HepG2 (cell line): ENCODE data around the gene RABL6. TPM values are rescaled to one million over a fixed set of nuclear protein-coding genes. Genes with fewer than 3 reads are reported as not detected.

ENCODE experiments used
- AFF4 ChIP-seq: sonication (generic); formaldehyde crosslinking; IDR thresholded peaks from 2 replicates; pipeline ENCODE4 v1.4.0; 2020; ENCODE audit warnings: missing genetic modification reagents
- BATF2 ChIP-seq: sonication (generic); formaldehyde crosslinking; IDR thresholded peaks from 2 replicates; pipeline ENCODE4 v1.8.0; 2022; ENCODE audit warnings: mild to moderate bottlenecking, missing genetic modification reagents, moderate library complexity
- E2F2 ChIP-seq: sonication (generic); formaldehyde crosslinking; IDR thresholded peaks from 2 replicates; pipeline ENCODE4 v1.4.0; 2020; ENCODE audit warnings: missing genetic modification reagents, borderline replicate concordance
- IKZF5 ChIP-seq: IDR thresholded peaks from 2 replicates; pipeline ENCODE4 v1.6.1; 2018; ENCODE audit warnings: missing genetic modification reagents, mild to moderate bottlenecking, missing compliant biosample characterization
- ISX ChIP-seq: sonication (generic); formaldehyde crosslinking; conservative IDR thresholded peaks from 2 replicates; pipeline ENCODE4 v1.5.0; 2020; ENCODE audit warnings: missing genetic modification reagents
- NFYB ChIP-seq: sonication (generic); formaldehyde crosslinking; IDR thresholded peaks from 2 replicates; pipeline ENCODE4 v1.4.0; 2020; ENCODE audit warnings: missing genetic modification reagents
- NR2F1 ChIP-seq, 2 experiments: fragments of 450-650 bp in 1 of 2; formaldehyde crosslinking in 1 of 2; IDR thresholded peaks; 2 replicates each; pipeline versions ENCODE4 v1.5.0 to v1.6.1; 2016 to 2020; ENCODE audit warnings: mild to moderate bottlenecking in 1 of 2, missing compliant biosample characterization in 1 of 2, missing genetic modification reagents in 1 of 2, moderate library complexity in 1 of 2
- RBFOX2 ChIP-seq: fragments of 200-400 bp; formaldehyde crosslinking; IDR thresholded peaks from 2 replicates; pipeline ENCODE4 v1.6.1; 2017; ENCODE audit warnings: low read depth, mild to moderate bottlenecking, low read length
- SP4 ChIP-seq: sonication (generic); formaldehyde crosslinking; IDR thresholded peaks from 2 replicates; pipeline ENCODE4 v1.8.1; 2023; ENCODE audit warnings: mild to moderate bottlenecking, missing genetic modification reagents
- ZNF543 ChIP-seq: sonication (generic); formaldehyde crosslinking; IDR thresholded peaks from 2 replicates; pipeline ENCODE4 v1.4.0; 2020; ENCODE audit warnings: mild to moderate bottlenecking, missing genetic modification reagents
- ZNF691 ChIP-seq: sonication (generic); formaldehyde crosslinking; IDR thresholded peaks from 2 replicates; pipeline ENCODE4 v1.4.0; 2020; ENCODE audit warnings: missing genetic modification reagents, low read depth, mild to moderate bottlenecking, borderline replicate concordance
- ZXDC ChIP-seq: sonication (generic); formaldehyde crosslinking; IDR thresholded peaks from 2 replicates; pipeline ENCODE4 v1.5.0; 2020; ENCODE audit warnings: mild to moderate bottlenecking, missing genetic modification reagents
- polyA plus RNA-seq, 8 experiments: library from polyadenylated mRNA; depleted of rRNA in 3 of 8; stranded (reverse) in 7 of 8; unstranded in 1 of 8; fragments of >200 nt; fragmentation: Illumina TruSeq in 4 of 8; extraction: Trizol in 4 of 8; gene quantifications; 2 replicates each; pipeline versions ENCODE4 v1.2.1 to v1.2.3, GENCODE V29; 2011 to 2016; ENCODE audit warnings: low read depth in 4 of 8, missing spikeins in 1 of 8, mixed read lengths in 1 of 8; ENCODE audit not compliant: insufficient read depth in 1 of 8
- total RNA-seq, 5 experiments: library from RNA; depleted of rRNA; stranded (reverse); fragments of >200 nt; fragmentation: Illumina TruSeq; extraction: Trizol; gene quantifications; 2 replicates each; pipeline ENCODE4 v1.2.3, GENCODE V29; 2016; ENCODE audit warnings: low read depth in 1 of 5

The RABL6 gene
- total and polyA plus RNA-seq, 2 of the 13 experiments (the other 11 are each of a cell fraction or from before 2014, with no cell fraction given), result 81.5 to 125 TPM

GRCh38 chr9:136787690-136788400, 19.9 kb upstream of the RABL6 start (continued):
- TF ChIP-seq AFF4 (no peak), ZNF691 (CRISPR knock-in tag) (no peak), NFYB (CRISPR knock-in tag) (no peak), BATF2 (CRISPR knock-in tag) (no peak), ZNF543 (CRISPR knock-in tag) (no peak), SP4 (CRISPR knock-in tag) (no peak), IKZF5 (CRISPR knock-in tag) (peak; percentile 27; the same call in 1 of the 2 replicates), E2F2 (CRISPR knock-in tag) (no peak), RBFOX2 (peak; percentile 44; the same call in 1 of the 2 replicates), ISX (CRISPR knock-in tag) (no peak), NR2F1 (CRISPR knock-in tag; IDR thresholded peaks at IDR 0.05) (no peak), ZXDC (CRISPR knock-in tag) (no peak)
